ENCODE measurements around the gene CDH12.
"Not testable (repeated sequence)": the region's sequence is repeated elsewhere in the genome, so short reads cannot be mapped to it uniquely, and the experiment has no call there.

CDH12 gene

GRCh38 chr5:22213703-22214495 lies 639.2 kb downstream of the CDH12 start:
- WGBS (ENCODE audit: insufficient coverage, insufficient read length), result no CpG with 5 or more reads among the region's 11 CpGs
- DNase-seq (ENCODE audit: low read depth, low spot score), result not testable (repeated sequence)

GRCh38 chr5:22212254-22212991 lies 640.7 kb downstream of the CDH12 start:
- H3K36me3 ChIP-seq (ENCODE audit: control insufficient read depth, insufficient read depth, low read length); H3K4me1 ChIP-seq (ENCODE audit: control insufficient read depth, insufficient read depth, low read length); H3K27me3 ChIP-seq (ENCODE audit: control insufficient read depth, insufficient read depth, low read length); DNase-seq (ENCODE audit: low read depth, low spot score); H3K9me3 ChIP-seq (ENCODE audit: control insufficient read depth, insufficient read depth, low read length); H3K4me3 ChIP-seq (ENCODE audit: low read length); H3K27ac ChIP-seq (ENCODE audit: low read length): not testable (repeated sequence)
- no CpG with 5 or more reads among the region's 22 CpGs for WGBS (ENCODE audit: insufficient coverage, insufficient read length)

More at GRCh38 chr5:22213703-22214495, 639.2 kb downstream of the CDH12 start:
- H3K36me3 ChIP-seq (ENCODE audit: control insufficient read depth, insufficient read depth, low read length); H3K27ac ChIP-seq (ENCODE audit: low read length); H3K4me3 ChIP-seq (ENCODE audit: low read length); H3K9me3 ChIP-seq (ENCODE audit: control insufficient read depth, insufficient read depth, low read length); H3K4me1 ChIP-seq (ENCODE audit: control insufficient read depth, insufficient read depth, low read length); H3K27me3 ChIP-seq (ENCODE audit: control insufficient read depth, insufficient read depth, low read length): not testable (repeated sequence)

DNA sequence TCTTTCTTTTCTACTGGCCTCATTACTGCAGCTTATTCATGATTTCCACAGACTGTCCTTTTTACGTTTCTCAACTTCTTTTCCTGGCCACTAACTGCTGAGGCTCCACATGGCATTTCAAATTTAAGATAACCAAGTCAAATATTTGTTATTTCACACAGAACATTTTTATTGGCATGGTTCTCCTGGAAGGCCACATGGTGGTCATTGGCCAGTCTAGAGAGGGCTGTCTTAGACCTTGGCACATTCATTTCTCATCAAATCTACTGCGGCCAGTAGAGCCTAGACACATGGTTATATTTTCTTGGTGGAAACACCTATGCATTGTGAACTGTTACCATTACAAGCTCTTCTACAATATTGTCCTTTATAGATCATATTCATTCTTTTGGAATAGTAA lies 644.7 kb downstream of the CDH12 start:
- H3K27ac ChIP-seq (ENCODE audit: low read length); H3K4me1 ChIP-seq (ENCODE audit: control insufficient read depth, insufficient read depth, low read length); H3K4me3 ChIP-seq (ENCODE audit: low read length); DNase-seq (ENCODE audit: low read depth, low spot score); H3K27me3 ChIP-seq (ENCODE audit: control insufficient read depth, insufficient read depth, low read length); H3K9me3 ChIP-seq (ENCODE audit: control insufficient read depth, insufficient read depth, low read length); H3K36me3 ChIP-seq (ENCODE audit: control insufficient read depth, insufficient read depth, low read length): not testable (repeated sequence)
- no CpG with 5 or more reads among the region's 2 CpGs for WGBS (ENCODE audit: insufficient coverage, insufficient read length)

- not testable (repeated sequence) for H3K9me3 ChIP-seq (ENCODE audit: control insufficient read depth, insufficient read depth, low read length); H3K4me3 ChIP-seq (ENCODE audit: low read length); H3K27me3 ChIP-seq (ENCODE audit: control insufficient read depth, insufficient read depth, low read length); H3K4me1 ChIP-seq (ENCODE audit: control insufficient read depth, insufficient read depth, low read length); H3K27ac ChIP-seq (ENCODE audit: low read length); DNase-seq (ENCODE audit: low read depth, low spot score); H3K36me3 ChIP-seq (ENCODE audit: control insufficient read depth, insufficient read depth, low read length)
- WGBS (ENCODE audit: insufficient coverage, insufficient read length), result no CpG with 5 or more reads among the region's 2 CpGs
Measured at GRCh38 chr5:22188651-22189050, 664.5 kb downstream of the CDH12 start.

- H3K27ac ChIP-seq (ENCODE audit: low read length), result not testable (repeated sequence)
- no CpG with 5 or more reads among the region's 4 CpGs for WGBS (ENCODE audit: insufficient coverage, insufficient read length)
Measured at GRCh38 chr5:22187632-22188228, 665.4 kb downstream of the CDH12 start.

GRCh38 chr5:22169226-22169625 lies 683.9 kb downstream of the CDH12 start:
- H3K36me3 ChIP-seq (ENCODE audit: control insufficient read depth, insufficient read depth, low read length); H3K4me3 ChIP-seq (ENCODE audit: low read length); H3K4me1 ChIP-seq (ENCODE audit: control insufficient read depth, insufficient read depth, low read length); H3K27me3 ChIP-seq (ENCODE audit: control insufficient read depth, insufficient read depth, low read length); H3K27ac ChIP-seq (ENCODE audit: low read length); H3K9me3 ChIP-seq (ENCODE audit: control insufficient read depth, insufficient read depth, low read length); DNase-seq (ENCODE audit: low read depth, low spot score): not testable (repeated sequence)
- no CpG with 5 or more reads among the region's 2 CpGs for WGBS (ENCODE audit: insufficient coverage, insufficient read length)

More at GRCh38 chr5:22187632-22188228, 665.4 kb downstream of the CDH12 start:
- H3K9me3 ChIP-seq (ENCODE audit: control insufficient read depth, insufficient read depth, low read length); H3K36me3 ChIP-seq (ENCODE audit: control insufficient read depth, insufficient read depth, low read length); H3K4me3 ChIP-seq (ENCODE audit: low read length); H3K4me1 ChIP-seq (ENCODE audit: control insufficient read depth, insufficient read depth, low read length); DNase-seq (ENCODE audit: low read depth, low spot score); H3K27me3 ChIP-seq (ENCODE audit: control insufficient read depth, insufficient read depth, low read length): not testable (repeated sequence)

GRCh38 chr5:22168704-22169103 lies 684.4 kb downstream of the CDH12 start:
- not testable (repeated sequence) for H3K36me3 ChIP-seq (ENCODE audit: control insufficient read depth, insufficient read depth, low read length); H3K27me3 ChIP-seq (ENCODE audit: control insufficient read depth, insufficient read depth, low read length); H3K4me1 ChIP-seq (ENCODE audit: control insufficient read depth, insufficient read depth, low read length); H3K4me3 ChIP-seq (ENCODE audit: low read length); DNase-seq (ENCODE audit: low read depth, low spot score); H3K9me3 ChIP-seq (ENCODE audit: control insufficient read depth, insufficient read depth, low read length); H3K27ac ChIP-seq (ENCODE audit: low read length)
- no CpG with 5 or more reads among the region's 2 CpGs for WGBS (ENCODE audit: insufficient coverage, insufficient read length)

GRCh38 chr5:22165931-22166330 lies 687.2 kb downstream of the CDH12 start:
- H3K27ac ChIP-seq (ENCODE audit: low read length); H3K4me3 ChIP-seq (ENCODE audit: low read length); H3K4me1 ChIP-seq (ENCODE audit: control insufficient read depth, insufficient read depth, low read length); DNase-seq (ENCODE audit: low read depth, low spot score); H3K27me3 ChIP-seq (ENCODE audit: control insufficient read depth, insufficient read depth, low read length); H3K36me3 ChIP-seq (ENCODE audit: control insufficient read depth, insufficient read depth, low read length); H3K9me3 ChIP-seq (ENCODE audit: control insufficient read depth, insufficient read depth, low read length): not testable (repeated sequence)
- no CpG with 5 or more reads among the region's 2 CpGs for WGBS (ENCODE audit: insufficient coverage, insufficient read length)

DNA sequence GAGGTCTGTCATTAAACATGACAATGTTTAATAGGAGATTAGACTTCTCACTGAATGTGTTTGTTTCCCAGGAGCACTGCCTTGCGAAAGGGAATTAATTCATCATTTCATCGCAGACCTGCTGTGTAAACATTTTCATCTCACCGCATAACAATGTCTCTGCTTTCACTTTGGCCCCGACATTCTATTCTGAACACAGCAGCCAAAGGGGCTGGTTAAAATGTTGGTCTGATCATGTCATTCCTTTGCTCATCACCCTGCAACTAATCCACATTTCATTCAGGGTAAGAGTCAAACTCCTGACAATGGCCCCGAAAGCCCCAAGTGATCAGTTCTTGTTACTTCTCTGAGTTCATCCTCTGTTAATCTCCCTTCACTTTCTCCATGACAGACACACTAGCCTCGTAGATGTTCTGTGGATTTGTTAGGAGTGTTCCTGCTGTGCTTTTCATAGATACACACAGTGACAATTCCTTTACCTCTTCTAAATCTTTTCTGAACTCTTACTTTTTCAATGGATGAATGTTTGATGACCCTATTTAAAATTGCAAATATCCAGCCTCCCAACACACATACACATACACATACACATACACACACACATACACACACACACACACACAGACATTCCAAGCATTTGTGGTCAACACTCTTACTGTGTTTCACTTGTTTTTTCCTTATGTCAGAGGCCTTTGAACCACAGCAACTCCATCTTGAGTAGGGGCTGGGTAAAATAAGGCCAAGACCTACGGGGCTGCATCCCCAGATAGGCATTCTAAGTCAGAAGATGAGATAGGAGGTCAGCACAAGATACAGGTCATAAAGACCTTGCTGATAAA lies 688.0 kb downstream of the CDH12 start:
- not testable (repeated sequence) for H3K27ac ChIP-seq (ENCODE audit: low read length); DNase-seq (ENCODE audit: low read depth, low spot score); H3K27me3 ChIP-seq (ENCODE audit: control insufficient read depth, insufficient read depth, low read length); H3K36me3 ChIP-seq (ENCODE audit: control insufficient read depth, insufficient read depth, low read length); H3K9me3 ChIP-seq (ENCODE audit: control insufficient read depth, insufficient read depth, low read length); H3K4me1 ChIP-seq (ENCODE audit: control insufficient read depth, insufficient read depth, low read length); H3K4me3 ChIP-seq (ENCODE audit: low read length)
- WGBS (ENCODE audit: insufficient coverage, insufficient read length), result no CpG with 5 or more reads among the region's 7 CpGs

- no CpG with 5 or more reads among the region's 1 CpG for WGBS (ENCODE audit: insufficient coverage, insufficient read length)
- H3K27ac ChIP-seq (ENCODE audit: low read length); DNase-seq (ENCODE audit: low read depth, low spot score); H3K36me3 ChIP-seq (ENCODE audit: control insufficient read depth, insufficient read depth, low read length); H3K9me3 ChIP-seq (ENCODE audit: control insufficient read depth, insufficient read depth, low read length); H3K4me1 ChIP-seq (ENCODE audit: control insufficient read depth, insufficient read depth, low read length); H3K27me3 ChIP-seq (ENCODE audit: control insufficient read depth, insufficient read depth, low read length); H3K4me3 ChIP-seq (ENCODE audit: low read length): not testable (repeated sequence)
Measured at GRCh38 chr5:22156953-22157352, 696.2 kb downstream of the CDH12 start.

Data from iPS DF 6.9 (cell line).